A673 (cell line): ENCODE results near the gene MFSD1.

Experiments
- EZH2 ChIP-seq: fragments of 200-600 bp; sonication (generic); IDR thresholded peaks from 2 replicates; pipeline ENCODE4 v1.6.1; 2017; ENCODE audit warnings: borderline replicate concordance, low read depth, mild to moderate bottlenecking, mixed read lengths, antibody characterized with exemption, low read length; ENCODE audit not compliant: poor library complexity, severe bottlenecking
- TF ChIP-seq, protein P1 (sequence below): fragments of 300-800, 200-600 bp; sonication (generic); conservative IDR thresholded peaks from 2 replicates; pipeline ENCODE4 v1.5.1; 2017; ENCODE audit warnings: low read depth, mild to moderate bottlenecking, antibody characterized with exemption, low read length, moderate library complexity, mixed read lengths

GRCh38 chr3:158785972-158786371 lies 15.9 kb upstream of the MFSD1 start:
- TF ChIP-seq, protein P1, sequence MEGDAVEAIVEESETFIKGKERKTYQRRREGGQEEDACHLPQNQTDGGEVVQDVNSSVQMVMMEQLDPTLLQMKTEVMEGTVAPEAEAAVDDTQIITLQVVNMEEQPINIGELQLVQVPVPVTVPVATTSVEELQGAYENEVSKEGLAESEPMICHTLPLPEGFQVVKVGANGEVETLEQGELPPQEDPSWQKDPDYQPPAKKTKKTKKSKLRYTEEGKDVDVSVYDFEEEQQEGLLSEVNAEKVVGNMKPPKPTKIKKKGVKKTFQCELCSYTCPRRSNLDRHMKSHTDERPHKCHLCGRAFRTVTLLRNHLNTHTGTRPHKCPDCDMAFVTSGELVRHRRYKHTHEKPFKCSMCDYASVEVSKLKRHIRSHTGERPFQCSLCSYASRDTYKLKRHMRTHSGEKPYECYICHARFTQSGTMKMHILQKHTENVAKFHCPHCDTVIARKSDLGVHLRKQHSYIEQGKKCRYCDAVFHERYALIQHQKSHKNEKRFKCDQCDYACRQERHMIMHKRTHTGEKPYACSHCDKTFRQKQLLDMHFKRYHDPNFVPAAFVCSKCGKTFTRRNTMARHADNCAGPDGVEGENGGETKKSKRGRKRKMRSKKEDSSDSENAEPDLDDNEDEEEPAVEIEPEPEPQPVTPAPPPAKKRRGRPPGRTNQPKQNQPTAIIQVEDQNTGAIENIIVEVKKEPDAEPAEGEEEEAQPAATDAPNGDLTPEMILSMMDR, result no peak
- no peak for TF ChIP-seq EZH2
